Measurements from ENCODE around the gene C11orf54.

C11orf54 gene

GRCh38 chr11:93741094-93741881, at the start of gene C11orf54, which contains the start of gene TAF1D:
Gene C11orf54 (plus strand): TSS chr11:93741672. CDS start chr11:93747394, 5,722 bp downstream.
Gene TAF1D (minus strand): TSS chr11:93741495. CDS start chr11:93739304, 2,191 bp downstream.
- peak; percentile 91 for DNase-seq (ENCODE audit: low read depth, low spot score)

- DNase-seq (ENCODE audit: low read depth, low spot score), result no peak
Observed at GRCh38 chr11:93694109-93694508, 47.4 kb upstream of the C11orf54 start.

GRCh38 chr11:93694557-93694956, 46.9 kb upstream of the C11orf54 start:
- DNase-seq (ENCODE audit: low read depth, low spot score), result no peak

GRCh38 chr11:93697611-93698010, 43.9 kb upstream of the C11orf54 start:
- no peak for DNase-seq (ENCODE audit: low read depth, low spot score)

GRCh38 chr11:93700830-93701229, 40.6 kb upstream of the C11orf54 start:
- DNase-seq (ENCODE audit: low read depth, low spot score), result no peak

GRCh38 chr11:93704237-93704636, 37.2 kb upstream of the C11orf54 start:
- DNase-seq (ENCODE audit: low read depth, low spot score), result no peak

- DNase-seq (ENCODE audit: low read depth, low spot score), result no peak
Observed at GRCh38 chr11:93710239-93710638, 31.2 kb upstream of the C11orf54 start.

GRCh38 chr11:93712678-93713077, 28.8 kb upstream of the C11orf54 start:
- no peak for DNase-seq (ENCODE audit: low read depth, low spot score)

- DNase-seq (ENCODE audit: low read depth, low spot score), result no peak
Observed at GRCh38 chr11:93715797-93716396, 25.6 kb upstream of the C11orf54 start.

- DNase-seq (ENCODE audit: low read depth, low spot score), result no peak
Observed at GRCh38 chr11:93717501-93717900, 24.0 kb upstream of the C11orf54 start.

GRCh38 chr11:93718057-93718563, 23.4 kb upstream of the C11orf54 start:
- DNase-seq (ENCODE audit: low read depth, low spot score), result no peak

- no peak for DNase-seq (ENCODE audit: low read depth, low spot score)
Observed at GRCh38 chr11:93719310-93719709, 22.2 kb upstream of the C11orf54 start.

GRCh38 chr11:93720522-93720921, 20.9 kb upstream of the C11orf54 start:
- DNase-seq (ENCODE audit: low read depth, low spot score), result no peak

GRCh38 chr11:93724089-93724488, 17.4 kb upstream of the C11orf54 start:
- no peak for DNase-seq (ENCODE audit: low read depth, low spot score)

- no peak for DNase-seq (ENCODE audit: low read depth, low spot score)
Observed at GRCh38 chr11:93727985-93728791, 13.3 kb upstream of the C11orf54 start.

- no peak for DNase-seq (ENCODE audit: low read depth, low spot score)
Observed at GRCh38 chr11:93728792-93729128, 12.7 kb upstream of the C11orf54 start.

GRCh38 chr11:93729129-93729616, 12.3 kb upstream of the C11orf54 start:
- no peak for DNase-seq (ENCODE audit: low read depth, low spot score)

- DNase-seq (ENCODE audit: low read depth, low spot score), result no peak
Observed at GRCh38 chr11:93730108-93731107, 11.1 kb upstream of the C11orf54 start.

GRCh38 chr11:93732237-93732892, 9.1 kb upstream of the C11orf54 start:
- DNase-seq (ENCODE audit: low read depth, low spot score), result no peak

GRCh38 chr11:93733474-93733873, 8.0 kb upstream of the C11orf54 start:
- no peak for DNase-seq (ENCODE audit: low read depth, low spot score)

Measured in activated naive CD8-positive, alpha-beta T cell treated with anti-CD3 and anti-CD28 coated beads, Interleukin-2, amount 50 U/mL, for 16 hours (primary cell).